Neuronal stem cell (in vitro differentiated cells): ENCODE results near the gene LARGE2.

Experiments
- DNase-seq: peaks from one replicate; pipeline ENCODE4 v3.0.0-alpha.2; 2013; ENCODE audit warnings: low spot score
- H2AFZ ChIP-seq: one replicate; pipeline ENCODE4 v1.6.1; 2013; ENCODE audit warnings: mild to moderate bottlenecking, low read length, inconsistent platforms
- H2AK5ac ChIP-seq: 2 replicates; pipeline ENCODE4 v1.6.1; 2013; ENCODE audit warnings: low read depth, mild to moderate bottlenecking, inconsistent platforms, low read length, moderate library complexity, mixed read lengths
- H2BK120ac ChIP-seq: 2 replicates; pipeline ENCODE4 v1.6.1; 2013; ENCODE audit warnings: low read depth, mild to moderate bottlenecking, inconsistent platforms, low read length, moderate library complexity, mixed read lengths
- H2BK12ac ChIP-seq: one replicate; pipeline ENCODE4 v1.6.1; 2013; ENCODE audit warnings: low read length, inconsistent platforms
- H2BK15ac ChIP-seq: 2 replicates; pipeline ENCODE4 v1.6.1; 2013; ENCODE audit warnings: mild to moderate bottlenecking, low read length, inconsistent platforms, mixed read lengths
- H2BK5ac ChIP-seq: one replicate; pipeline ENCODE4 v1.6.1; 2013; ENCODE audit warnings: inconsistent platforms, mild to moderate bottlenecking, low read length, moderate library complexity
- H3K14ac ChIP-seq: one replicate; pipeline ENCODE4 v1.6.1; 2013; ENCODE audit warnings: low read length, inconsistent platforms
- H3K18ac ChIP-seq: 2 replicates; pipeline ENCODE4 v1.6.1; 2013; ENCODE audit warnings: low read length, inconsistent platforms
- H3K23ac ChIP-seq: 2 replicates; pipeline ENCODE4 v1.6.1; 2013; ENCODE audit warnings: low read depth, mild to moderate bottlenecking, mixed read lengths, low read length, inconsistent platforms; ENCODE audit not compliant: poor library complexity
- H3K27ac ChIP-seq: replicated peaks from 3 replicates; pipeline ENCODE4 v1.5.1; 2013; ENCODE audit warnings: low read length, inconsistent platforms
- H3K27me3 ChIP-seq, 3 experiments: 2 replicates each; pipeline ENCODE4 v1.6.1; 2013; ENCODE audit warnings: low read length in 3 of 3, mild to moderate bottlenecking in 2 of 3, inconsistent platforms in 1 of 3, low read depth in 1 of 3, mixed read lengths in 1 of 3, moderate library complexity in 1 of 3; ENCODE audit not compliant: control insufficient read depth in 3 of 3, insufficient read depth in 3 of 3
- H3K36me3 ChIP-seq, 2 donors: replicated peaks in 1 of 2; 2 replicates each; pipeline ENCODE4 v1.6.1; 2013; ENCODE audit warnings: low read length in 2 of 2; ENCODE audit not compliant: control insufficient read depth in 2 of 2, insufficient read depth in 2 of 2
- H3K4ac ChIP-seq: 2 replicates; pipeline ENCODE4 v1.6.1; 2013; ENCODE audit warnings: inconsistent platforms, mild to moderate bottlenecking, low read length, moderate library complexity
- H3K4me1 ChIP-seq, 2 donors: 1 replicate in 1 of 2; 2 replicates in 1 of 2; pipeline ENCODE4 v1.6.1; 2013; ENCODE audit warnings: low read length in 2 of 2, low read depth in 1 of 2; ENCODE audit not compliant: control insufficient read depth in 2 of 2, insufficient read depth in 1 of 2
- H3K4me2 ChIP-seq: one replicate; pipeline ENCODE4 v1.6.1; 2013; ENCODE audit warnings: mild to moderate bottlenecking, low read length, inconsistent platforms; ENCODE audit not compliant: insufficient read depth, poor library complexity, severe bottlenecking
- H3K4me3 ChIP-seq, 2 donors: 2 replicates each; pipeline ENCODE4 v1.5.1; 2013; ENCODE audit warnings: low read length in 2 of 2, mild to moderate bottlenecking in 2 of 2, inconsistent platforms in 1 of 2, moderate library complexity in 1 of 2
- H3K79me1 ChIP-seq: one replicate; pipeline ENCODE4 v1.6.1; 2013; ENCODE audit warnings: low read depth, mild to moderate bottlenecking, inconsistent platforms, low read length, moderate library complexity
- H3K9ac ChIP-seq: one replicate; pipeline ENCODE4 v1.6.1; 2013; ENCODE audit warnings: mild to moderate bottlenecking, low read depth, low read length, inconsistent platforms; ENCODE audit not compliant: poor library complexity
- H3K9me3 ChIP-seq, 2 donors: replicated peaks in 1 of 2; 2 replicates each; pipeline versions ENCODE3 to v1.6.1; 2013; ENCODE audit warnings: low read length in 2 of 2, mild to moderate bottlenecking in 2 of 2, inconsistent platforms in 1 of 2, low read depth in 1 of 2, mixed read lengths in 1 of 2, moderate library complexity in 1 of 2; ENCODE audit not compliant: control insufficient read depth in 2 of 2, insufficient read depth in 1 of 2
- H4K8ac ChIP-seq: one replicate; pipeline ENCODE4 v1.6.1; 2013; ENCODE audit warnings: low read depth, mild to moderate bottlenecking, inconsistent platforms, low read length, moderate library complexity
- H4K91ac ChIP-seq: one replicate; pipeline ENCODE4 v1.6.1; 2013; ENCODE audit warnings: low read length, low read depth, mild to moderate bottlenecking, inconsistent platforms; ENCODE audit not compliant: poor library complexity
- WGBS, 2 donors: extraction: QIAGEN DNeasy Blood & Tissue Kit; methylation state at CpG; one replicate each; pipeline ENCODE4 v1.1.7; 2013; ENCODE audit warnings: missing lambda C conversion rate in 2 of 2, mixed read lengths in 1 of 2; ENCODE audit not compliant: insufficient read length in 2 of 2, insufficient replicate concordance in 1 of 2; ENCODE audit errors: extremely low coverage in 2 of 2; 5-methylcytosine and 5-hydroxymethylcytosine counted together

Gene LARGE2

GRCh38 chr11:45918962-45919675 lies 3.3 kb upstream of the LARGE2 start:
- peak overlapping the region; percentile 22 to 92 for H3K4me3 ChIP-seq
- H4K91ac ChIP-seq: no peak overlapping the region
- H4K8ac ChIP-seq: no peak overlapping the region
- H3K18ac ChIP-seq: peak overlapping the region; percentile 81
- H2BK5ac ChIP-seq: peak overlapping the region; percentile 21
- H3K23ac ChIP-seq: no peak overlapping the region
- peaks cover 9% of the 10 kb centered on the region for H3K79me1 ChIP-seq
- WGBS, 2 donors: no CpG with 5 or more reads among the region's 7 CpGs
- peak overlapping the region; percentile 63 for H2BK12ac ChIP-seq
- peaks cover 18 to 27% of the 10 kb centered on the region in 2 donors for H3K4me1 ChIP-seq
- H3K27me3 ChIP-seq: peaks cover 0 to 46% (median 12%) of the 10 kb centered on the region in 3 experiments
- no peaks in the 10 kb centered on the region for H3K9me3 ChIP-seq
- DNase-seq: no peak
- H3K14ac ChIP-seq: no peak overlapping the region
- H3K9ac ChIP-seq: no peak overlapping the region
- H2AFZ ChIP-seq: peak overlapping the region; percentile 84
- peak overlapping the region; percentile 64 for H2BK120ac ChIP-seq
- H2BK15ac ChIP-seq: peak overlapping the region; percentile 40
- peak overlapping the region; percentile 9 for H3K27ac ChIP-seq
- H3K4ac ChIP-seq: no peak overlapping the region
- peaks cover 18 to 20% of the 10 kb centered on the region in 2 donors for H3K36me3 ChIP-seq
- H2AK5ac ChIP-seq: peak overlapping the region; percentile 91
- no peak overlapping the region for H3K4me2 ChIP-seq

- Histone ChIP-seq H3K4me3 (no peak overlapping the region), H4K8ac (peak overlapping the region; percentile 86), H4K91ac (no peak overlapping the region), H2BK15ac (peak overlapping the region; percentile 13), H3K27me3 (peaks cover 0 to 54% (median 13%) of the 10 kb centered on the region in 3 experiments), H3K27ac (peak overlapping the region; percentile 72), H3K4ac (no peak overlapping the region), H3K18ac (peak overlapping the region; percentile 74), H3K4me1 (peaks cover 18 to 27% of the 10 kb centered on the region in 2 donors), H2BK5ac (peak overlapping the region; percentile 21), H3K79me1 (peaks cover 5% of the 10 kb centered on the region), H3K23ac (no peak overlapping the region), H3K14ac (no peak overlapping the region), H3K9ac (no peak overlapping the region), H2BK120ac (no peak overlapping the region), H2AFZ (peak overlapping the region; percentile 69), H2AK5ac (no peak overlapping the region), H2BK12ac (no peak overlapping the region), H3K4me2 (peak overlapping the region; percentile 35), H3K9me3 (no peaks in the 10 kb centered on the region), H3K36me3 (peaks cover 9 to 11% of the 10 kb centered on the region in 2 donors)
- no CpG with 5 or more reads among the region's 13 CpGs for WGBS, 2 donors
- no peak for DNase-seq
Measured at GRCh38 chr11:45919806-45920530, 2.5 kb upstream of the LARGE2 start.

- Histone ChIP-seq H3K27ac (peak overlapping the region; percentile 72), H2BK12ac (no peak overlapping the region), H3K4me3 (no peak overlapping the region), H3K23ac (no peak overlapping the region), H3K4me1 (peaks cover 18 to 27% of the 10 kb centered on the region in 2 donors), H4K8ac (no peak overlapping the region), H3K79me1 (peaks cover 5% of the 10 kb centered on the region), H3K9me3 (no peaks in the 10 kb centered on the region), H4K91ac (no peak overlapping the region), H2BK15ac (peak overlapping the region; percentile 13), H2AK5ac (peak overlapping the region; percentile 38), H3K4ac (no peak overlapping the region), H2AFZ (peak overlapping the region; percentile 87), H3K14ac (no peak overlapping the region), H3K9ac (no peak overlapping the region), H2BK5ac (peak overlapping the region; percentile 21), H3K18ac (peak overlapping the region; percentile 12), H2BK120ac (no peak overlapping the region), H3K4me2 (no peak overlapping the region), H3K27me3 (peaks cover 0 to 58% (median 13%) of the 10 kb centered on the region in 3 experiments), H3K36me3 (peaks cover 3 to 4% of the 10 kb centered on the region in 2 donors)
- DNase-seq: no peak
- WGBS, 2 donors: no CpG with 5 or more reads among the region's 6 CpGs
Measured at GRCh38 chr11:45920531-45921477, 1.7 kb upstream of the LARGE2 start.
